Measurements from ENCODE around the gene HTD2. TPM values are rescaled to one million over a fixed set of nuclear protein-coding genes. Genes with fewer than 3 reads are reported as not detected.

The HTD2 gene
- total and polyA plus RNA-seq, 2 donors (not counting 1 experiment from before 2014, with no cell fraction given) = 4.2 to 8.8 TPM

- DNase-seq = no peak
- TF ChIP-seq CTCF (IDR thresholded peaks at IDR 0.05) (no peak), EZH2 (IDR thresholded peaks at IDR 0.05; ENCODE audit: borderline replicate concordance, insufficient read depth, low read depth, low read length, poor library complexity, severe bottlenecking) (no peak)
- Mint-ChIP-seq H3K4me1 (peaks cover 2% of the 10 kb centered on the region), H3K27me3 (no peaks in the 10 kb centered on the region), H3K27ac (no peak overlapping the region), H3K4me3 (no peak overlapping the region), H3K9me3 (ENCODE audit: insufficient read depth) (no peaks in the 10 kb centered on the region)
- Histone ChIP-seq H3K9me3 (ENCODE audit: control extremely low read depth in 1 of 3, control insufficient read depth in 2 of 3, insufficient read depth in 1 of 3, low read length in 2 of 3) (no peaks in the 10 kb centered on the region), H3K4me3 (ENCODE audit: control extremely low read depth in 1 of 5, extremely low read depth in 1 of 5, insufficient read depth in 1 of 5, low read depth in 2 of 5, low read length in 4 of 5) (no peak overlapping the region), H3K27me3 (replicated peaks in 1 of 4; ENCODE audit: control extremely low read depth in 1 of 4, control insufficient read depth in 3 of 4, insufficient read depth in 4 of 4, low read length in 3 of 4) (no peaks in the 10 kb centered on the region), H3K9ac (ENCODE audit: low read length) (no peak overlapping the region), H3K4me2 (replicated peaks; ENCODE audit: low read depth, low read length, poor library complexity, severe bottlenecking) (no peak overlapping the region), H2AFZ (ENCODE audit: insufficient read depth, low read depth, low read length, poor library complexity, severe bottlenecking) (no peak overlapping the region), H3K4me1 (ENCODE audit: control insufficient read depth in 2 of 2, insufficient read depth in 2 of 2, low read length in 2 of 2) (no peaks in the 10 kb centered on the region), H3K36me3 (replicated peaks in 1 of 2; ENCODE audit: control extremely low read depth in 1 of 2, control insufficient read depth in 1 of 2, extremely low read depth in 1 of 2, insufficient read depth in 2 of 2, low read length in 1 of 2) (peaks cover 0 to 58% of the 10 kb centered on the region in 2 experiments), H4K20me1 (ENCODE audit: control insufficient read depth, insufficient read depth, low read length, poor library complexity, severe bottlenecking) (no peaks in the 10 kb centered on the region), H3K27ac (ENCODE audit: low read length in 2 of 2) (no peak overlapping the region), H3K79me2 (ENCODE audit: control insufficient read depth, insufficient read depth, low read length) (no peaks in the 10 kb centered on the region)
- intact Hi-C loops (cut with micrococcal nuclease) = no loop called here
- POLR2A ChIA-PET = no interaction called here
- ATAC-seq (ENCODE audit: low read depth) = no peak
- WGBS (ENCODE audit: insufficient coverage) = 100% methylated on average over 1 of the region's 2 CpGs
- CTCF ChIA-PET = no interaction called here
Observed at GRCh38 chr3:58269356-58269755, 37.0 kb upstream of the HTD2 start.

GRCh38 chr3:58270485-58270884 is 35.8 kb upstream of the HTD2 start:
- no peak overlapping the region for H3K4me3 Mint-ChIP-seq
- Histone ChIP-seq H3K79me2 (ENCODE audit: control insufficient read depth, insufficient read depth, low read length) (no peaks in the 10 kb centered on the region), H3K9ac (ENCODE audit: low read length) (no peak overlapping the region), H3K4me2 (replicated peaks; ENCODE audit: low read depth, low read length, poor library complexity, severe bottlenecking) (no peak overlapping the region), H3K27ac (ENCODE audit: low read length in 2 of 2) (no peak overlapping the region), H4K20me1 (ENCODE audit: control insufficient read depth, insufficient read depth, low read length, poor library complexity, severe bottlenecking) (no peaks in the 10 kb centered on the region), H2AFZ (ENCODE audit: insufficient read depth, low read depth, low read length, poor library complexity, severe bottlenecking) (no peak overlapping the region), H3K27me3 (replicated peaks in 1 of 4; ENCODE audit: control extremely low read depth in 1 of 4, control insufficient read depth in 3 of 4, insufficient read depth in 4 of 4, low read length in 3 of 4) (no peaks in the 10 kb centered on the region), H3K4me3 (ENCODE audit: control extremely low read depth in 1 of 5, extremely low read depth in 1 of 5, insufficient read depth in 1 of 5, low read depth in 2 of 5, low read length in 4 of 5) (no peak overlapping the region), H3K36me3 (replicated peaks in 1 of 2; ENCODE audit: control extremely low read depth in 1 of 2, control insufficient read depth in 1 of 2, extremely low read depth in 1 of 2, insufficient read depth in 2 of 2, low read length in 1 of 2) (peaks cover 0 to 64% of the 10 kb centered on the region in 2 experiments), H3K4me1 (ENCODE audit: control insufficient read depth in 2 of 2, insufficient read depth in 2 of 2, low read length in 2 of 2) (no peaks in the 10 kb centered on the region), H3K9me3 (ENCODE audit: control extremely low read depth in 1 of 3, control insufficient read depth in 2 of 3, insufficient read depth in 1 of 3, low read length in 2 of 3) (no peaks in the 10 kb centered on the region)
- H3K9me3 Mint-ChIP-seq (ENCODE audit: insufficient read depth) = no peaks in the 10 kb centered on the region
- peaks cover 2% of the 10 kb centered on the region for H3K4me1 Mint-ChIP-seq
- WGBS (ENCODE audit: insufficient coverage) = 100% methylated on average over 1 of the region's 2 CpGs
- ChIA-PET CTCF (interaction anchor here (1.0 to 1.6 kb wide), 3 partner anchors 29 to 74 kb away, joined by 3 to 5 read pairs (median 3); partner anchors contain the start of genes HTD2 and RPP14), POLR2A (no interaction called here)
- ATAC-seq (ENCODE audit: low read depth) (no peak), DNase-seq (no peak)
- no peak overlapping the region for H3K27ac Mint-ChIP-seq
- no peaks in the 10 kb centered on the region for H3K27me3 Mint-ChIP-seq
- intact Hi-C loops (cut with micrococcal nuclease) = no loop called here
- TF ChIP-seq CTCF (IDR thresholded peaks at IDR 0.05) (no peak), EZH2 (IDR thresholded peaks at IDR 0.05; ENCODE audit: borderline replicate concordance, insufficient read depth, low read depth, low read length, poor library complexity, severe bottlenecking) (no peak)

Data from B cell (primary cell).